Right lobe of liver (tissue), 4 donors: Measurements from ENCODE around the gene COPG2.

Experiments used
- POLR2A ChIP-seq: fragments of 450-650 bp; IDR thresholded peaks from one replicate; pipeline ENCODE4 v1.6.1; 2017; ENCODE audit warnings: antibody characterized with exemption, mild to moderate bottlenecking
- TF ChIP-seq, protein P1 (sequence below), 4 donors: fragments of 200-600 bp in 3 of 4; fragments of 450-650 bp in 1 of 4; IDR thresholded peaks; one replicate each; pipeline versions ENCODE4 v1.5.1 to v1.8.0; 2016 to 2022; ENCODE audit warnings: antibody characterized with exemption in 4 of 4, mild to moderate bottlenecking in 2 of 4
- donor health status: DM: no; HTN: no; CAD: no.
- donor health status: DM: no; HTN: no; CAD: no.
- donor health status: DM: no; HTN: yes; CAD: no.

DNA sequence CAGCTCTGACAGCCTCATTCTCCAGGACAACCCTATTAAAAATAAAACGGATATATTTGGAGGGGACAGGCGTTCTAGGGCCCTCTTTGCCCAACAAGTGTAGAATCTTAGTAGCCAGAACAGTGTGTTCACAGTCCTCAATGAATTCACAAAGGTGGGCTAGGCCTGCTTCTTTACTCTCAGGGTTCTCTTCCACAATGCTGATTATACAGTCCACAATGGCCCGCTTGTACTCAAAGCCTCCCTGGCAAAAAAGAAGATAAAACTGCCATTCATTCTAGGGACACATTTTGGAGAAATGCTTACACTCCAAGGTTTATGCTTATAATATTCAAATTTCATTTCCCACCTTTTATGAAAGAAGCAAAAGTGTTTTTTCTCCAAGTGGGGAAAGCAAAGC lies 114.1 kb downstream of the COPG2 start:
- TF ChIP-seq, protein P1, sequence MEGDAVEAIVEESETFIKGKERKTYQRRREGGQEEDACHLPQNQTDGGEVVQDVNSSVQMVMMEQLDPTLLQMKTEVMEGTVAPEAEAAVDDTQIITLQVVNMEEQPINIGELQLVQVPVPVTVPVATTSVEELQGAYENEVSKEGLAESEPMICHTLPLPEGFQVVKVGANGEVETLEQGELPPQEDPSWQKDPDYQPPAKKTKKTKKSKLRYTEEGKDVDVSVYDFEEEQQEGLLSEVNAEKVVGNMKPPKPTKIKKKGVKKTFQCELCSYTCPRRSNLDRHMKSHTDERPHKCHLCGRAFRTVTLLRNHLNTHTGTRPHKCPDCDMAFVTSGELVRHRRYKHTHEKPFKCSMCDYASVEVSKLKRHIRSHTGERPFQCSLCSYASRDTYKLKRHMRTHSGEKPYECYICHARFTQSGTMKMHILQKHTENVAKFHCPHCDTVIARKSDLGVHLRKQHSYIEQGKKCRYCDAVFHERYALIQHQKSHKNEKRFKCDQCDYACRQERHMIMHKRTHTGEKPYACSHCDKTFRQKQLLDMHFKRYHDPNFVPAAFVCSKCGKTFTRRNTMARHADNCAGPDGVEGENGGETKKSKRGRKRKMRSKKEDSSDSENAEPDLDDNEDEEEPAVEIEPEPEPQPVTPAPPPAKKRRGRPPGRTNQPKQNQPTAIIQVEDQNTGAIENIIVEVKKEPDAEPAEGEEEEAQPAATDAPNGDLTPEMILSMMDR (IDR thresholded peaks at IDR 0.05), result no peak
- no peak for TF ChIP-seq POLR2A
